Activated CD4-positive, alpha-beta T cell treated with anti-CD3 and anti-CD28 coated beads, Interleukin-2, amount 50 U/mL, for 16 hours (primary cell): ENCODE measurements around the gene PLXNC1.

Source experiments
- DNase-seq: peaks from one replicate; pipeline ENCODE4 v3.0.0-alpha.2; 2020

Gene PLXNC1

GRCh38 chr12:94163850-94164249, 15.5 kb downstream of the PLXNC1 start:
- no peak for DNase-seq

- DNase-seq, result no peak
These were observed 16.8 kb downstream of the PLXNC1 start for GRCh38 chr12:94165138-94165537.

- no peak for DNase-seq
These were observed 17.4 kb downstream of the PLXNC1 start for GRCh38 chr12:94165670-94166364.

GRCh38 chr12:94167071-94167755, 18.8 kb downstream of the PLXNC1 start:
- DNase-seq, result no peak

GRCh38 chr12:94167756-94168416, 19.5 kb downstream of the PLXNC1 start:
- no peak for DNase-seq

- no peak for DNase-seq
These were observed 21.1 kb downstream of the PLXNC1 start for GRCh38 chr12:94169495-94169894.

GRCh38 chr12:94169966-94170689, 21.8 kb downstream of the PLXNC1 start:
- no peak for DNase-seq

- DNase-seq, result no peak
These were observed 22.6 kb downstream of the PLXNC1 start for GRCh38 chr12:94170690-94171594.

- DNase-seq, result no peak
These were observed 23.2 kb downstream of the PLXNC1 start for GRCh38 chr12:94171595-94171930.

- peak; percentile 74 for DNase-seq
These were observed 23.7 kb downstream of the PLXNC1 start for GRCh38 chr12:94172031-94172430.

GRCh38 chr12:94172973-94173372, 24.6 kb downstream of the PLXNC1 start:
- DNase-seq, result no peak

GRCh38 chr12:94173660-94174265, 25.4 kb downstream of the PLXNC1 start:
- no peak for DNase-seq

- DNase-seq, result peak; percentile 68
These were observed 26.2 kb downstream of the PLXNC1 start for GRCh38 chr12:94174576-94174975.

- peak; percentile 32 for DNase-seq
These were observed 27.6 kb downstream of the PLXNC1 start for GRCh38 chr12:94175763-94176668.

- no peak for DNase-seq
These were observed 29.7 kb downstream of the PLXNC1 start for GRCh38 chr12:94178054-94178453.

GRCh38 chr12:94178882-94179281, 30.5 kb downstream of the PLXNC1 start:
- DNase-seq, result no peak

- no peak for DNase-seq
These were observed 31.3 kb downstream of the PLXNC1 start for GRCh38 chr12:94179723-94180122.

GRCh38 chr12:94180558-94181296, 32.4 kb downstream of the PLXNC1 start:
- no peak for DNase-seq

GRCh38 chr12:94182986-94183707, 34.8 kb downstream of the PLXNC1 start:
- no peak for DNase-seq
